Measurements from ENCODE around the gene FAM81A. TPM values are rescaled to one million over a fixed set of nuclear protein-coding genes. Genes with fewer than 3 reads are reported as not detected.

The FAM81A gene
- total RNA-seq, 3 donors from 2014 or later (not counting 1 experiment from before 2014, with no cell fraction given) = 1.0 TPM; not detected in 2

DNA sequence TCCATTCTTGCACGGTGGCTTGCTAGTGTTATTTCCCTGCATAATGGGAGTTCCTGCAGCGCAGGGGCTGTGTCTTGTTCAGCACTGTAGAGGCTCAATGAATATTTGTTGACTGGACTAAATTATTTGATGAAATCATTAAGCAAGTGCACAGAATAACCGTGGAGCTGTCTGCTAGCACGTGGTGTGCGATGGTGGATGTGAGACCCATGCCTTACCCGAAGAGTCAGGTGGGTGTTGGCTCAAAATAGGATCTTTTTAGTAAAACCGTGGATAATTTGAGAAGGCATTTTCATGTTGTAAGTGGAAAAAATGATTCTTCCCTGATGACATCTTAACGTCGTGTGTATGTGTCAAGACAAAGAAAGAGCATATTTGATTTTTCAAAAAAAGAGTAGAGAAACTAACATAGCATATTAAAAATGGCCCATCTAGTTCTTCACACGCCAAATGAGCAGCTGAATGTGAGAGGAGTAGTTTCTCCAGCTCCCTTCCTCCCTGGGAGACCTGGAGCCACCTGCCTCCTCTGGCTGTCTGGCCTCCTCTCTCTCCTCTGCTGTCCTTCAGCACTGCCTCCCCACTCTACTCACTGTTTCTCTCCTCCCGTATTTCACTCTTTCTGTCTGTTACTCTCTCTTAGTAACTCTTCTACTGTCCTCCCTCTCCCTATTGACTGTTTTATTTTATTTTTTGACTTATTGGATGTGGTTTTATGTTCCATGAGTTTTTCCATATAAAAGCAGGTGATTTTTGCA, 6.3 kb downstream of the FAM81A start:
- DNase-seq (no peak), ATAC-seq (no peak)
- 86% methylated on average over 10 of the region's 11 CpGs for WGBS (ENCODE audit: insufficient coverage)
- Mint-ChIP-seq H3K4me3 (no peak overlapping the region), H3K9me3 (no peaks in the 10 kb centered on the region), H3K36me3 (no peaks in the 10 kb centered on the region), H3K4me1 (peaks cover 8 to 12% of the 10 kb centered on the region in 2 donors), H3K27me3 (ENCODE audit: low read depth in 2 of 2) (peaks cover 21 to 36% of the 10 kb centered on the region in 2 donors), H3K27ac (no peak overlapping the region)
- Histone ChIP-seq H3K4me3 (ENCODE audit: low read length) (no peak overlapping the region), H3K27ac (ENCODE audit: low read length) (no peak overlapping the region), H3K36me3 (ENCODE audit: control insufficient read depth, insufficient read depth, low read length) (no peaks in the 10 kb centered on the region), H3K4me1 (ENCODE audit: control insufficient read depth, insufficient read depth, low read length) (peaks cover 9% of the 10 kb centered on the region), H3K27me3 (ENCODE audit: control insufficient read depth, insufficient read depth, low read length) (no peaks in the 10 kb centered on the region), H3K9me3 (ENCODE audit: control insufficient read depth, insufficient read depth, low read length) (no peaks in the 10 kb centered on the region)
- intact Hi-C loops (cut with micrococcal nuclease) = no loop called here
- TF ChIP-seq, protein P1, sequence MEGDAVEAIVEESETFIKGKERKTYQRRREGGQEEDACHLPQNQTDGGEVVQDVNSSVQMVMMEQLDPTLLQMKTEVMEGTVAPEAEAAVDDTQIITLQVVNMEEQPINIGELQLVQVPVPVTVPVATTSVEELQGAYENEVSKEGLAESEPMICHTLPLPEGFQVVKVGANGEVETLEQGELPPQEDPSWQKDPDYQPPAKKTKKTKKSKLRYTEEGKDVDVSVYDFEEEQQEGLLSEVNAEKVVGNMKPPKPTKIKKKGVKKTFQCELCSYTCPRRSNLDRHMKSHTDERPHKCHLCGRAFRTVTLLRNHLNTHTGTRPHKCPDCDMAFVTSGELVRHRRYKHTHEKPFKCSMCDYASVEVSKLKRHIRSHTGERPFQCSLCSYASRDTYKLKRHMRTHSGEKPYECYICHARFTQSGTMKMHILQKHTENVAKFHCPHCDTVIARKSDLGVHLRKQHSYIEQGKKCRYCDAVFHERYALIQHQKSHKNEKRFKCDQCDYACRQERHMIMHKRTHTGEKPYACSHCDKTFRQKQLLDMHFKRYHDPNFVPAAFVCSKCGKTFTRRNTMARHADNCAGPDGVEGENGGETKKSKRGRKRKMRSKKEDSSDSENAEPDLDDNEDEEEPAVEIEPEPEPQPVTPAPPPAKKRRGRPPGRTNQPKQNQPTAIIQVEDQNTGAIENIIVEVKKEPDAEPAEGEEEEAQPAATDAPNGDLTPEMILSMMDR (IDR thresholded peaks at IDR 0.05) = no peak

DNA sequence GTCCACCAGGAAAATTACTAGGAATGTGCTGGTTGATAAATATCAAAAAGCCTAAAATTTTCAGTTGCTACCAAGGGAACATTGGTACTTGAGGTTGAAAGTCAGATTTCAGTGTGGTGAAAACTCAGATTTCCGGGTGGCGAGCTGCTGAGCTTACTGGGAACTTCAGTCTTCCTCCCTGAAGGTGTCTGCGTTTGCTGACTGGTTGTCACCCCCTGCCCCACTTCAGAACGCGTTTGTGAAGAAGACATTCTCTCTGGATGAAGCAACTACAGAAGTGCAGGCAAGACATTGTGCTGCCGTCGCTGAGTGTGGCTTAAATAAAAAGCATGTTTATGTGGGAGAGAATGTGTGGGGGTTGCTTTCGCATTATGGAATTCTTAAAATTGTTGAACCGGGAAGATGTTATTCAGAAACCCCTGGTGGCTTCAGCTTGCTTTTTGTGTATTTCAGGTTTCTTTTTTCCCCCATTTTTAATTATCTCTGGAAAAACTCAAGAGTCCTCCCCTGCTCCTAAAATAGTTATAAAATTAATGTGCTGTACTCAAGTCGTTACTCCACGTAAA, 7.1 kb downstream of the FAM81A start:
- WGBS (ENCODE audit: insufficient coverage) = 89% methylated on average over 8 of the region's 11 CpGs
- no peak overlapping the region for H3K4me3 Mint-ChIP-seq
- TF ChIP-seq, protein P1 (IDR thresholded peaks at IDR 0.05) = no peak

DNA sequence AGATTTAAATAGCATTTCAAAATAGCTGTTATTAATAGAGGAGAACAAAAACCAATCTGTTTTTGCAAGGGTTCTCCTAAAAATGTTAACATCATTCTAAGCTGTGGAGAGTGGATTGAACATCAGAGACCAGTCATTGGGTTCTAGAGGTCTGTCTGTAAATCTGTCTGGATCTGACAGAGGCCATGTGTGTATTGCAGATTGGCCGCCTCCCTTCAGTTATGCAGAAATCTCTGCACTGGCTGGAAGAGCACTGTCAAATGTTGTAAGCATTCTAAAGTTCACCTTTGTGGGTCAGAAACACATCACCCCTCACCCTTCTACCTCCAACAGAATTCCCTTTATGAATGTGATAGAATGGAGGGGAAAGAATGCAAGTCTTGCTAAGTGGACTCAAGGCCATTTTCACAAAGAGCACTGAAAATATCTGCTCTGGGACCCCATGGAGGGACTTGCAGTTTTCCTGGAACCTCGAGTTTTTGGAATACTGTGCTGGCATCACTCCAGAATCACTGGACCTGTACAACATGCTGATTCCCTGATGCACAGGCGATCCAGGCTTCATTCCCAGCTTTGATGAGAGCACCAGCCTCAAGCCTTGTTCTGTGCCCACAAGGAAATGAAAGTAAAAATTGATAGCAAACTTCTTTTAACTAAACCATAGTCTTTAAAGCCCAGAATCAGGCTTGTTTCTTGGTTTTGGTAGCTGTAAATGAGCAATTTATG, 8.4 kb downstream of the FAM81A start:
- H3K4me1 Mint-ChIP-seq = peaks cover 8 to 12% of the 10 kb centered on the region in 2 donors
- peaks cover 10 to 23% of the 10 kb centered on the region in 2 donors for H3K27me3 Mint-ChIP-seq (ENCODE audit: low read depth in 2 of 2)
- Histone ChIP-seq H3K27me3 (ENCODE audit: control insufficient read depth, insufficient read depth, low read length) (no peaks in the 10 kb centered on the region), H3K4me1 (ENCODE audit: control insufficient read depth, insufficient read depth, low read length) (peaks cover 9% of the 10 kb centered on the region), H3K9me3 (ENCODE audit: control insufficient read depth, insufficient read depth, low read length) (no peaks in the 10 kb centered on the region), H3K36me3 (ENCODE audit: control insufficient read depth, insufficient read depth, low read length) (no peaks in the 10 kb centered on the region), H3K4me3 (ENCODE audit: low read length) (no peak overlapping the region), H3K27ac (ENCODE audit: low read length) (no peak overlapping the region)
- WGBS (ENCODE audit: insufficient coverage) = 92% methylated on average over 3 of the region's 3 CpGs
- no peaks in the 10 kb centered on the region for H3K36me3 Mint-ChIP-seq
- TF ChIP-seq, protein P1 (IDR thresholded peaks at IDR 0.05) = no peak
- intact Hi-C loops (cut with micrococcal nuclease) = no loop called here
- no peaks in the 10 kb centered on the region for H3K9me3 Mint-ChIP-seq
- ATAC-seq (no peak), DNase-seq (no peak)
- no peak overlapping the region for H3K4me3 Mint-ChIP-seq
- H3K27ac Mint-ChIP-seq = no peak overlapping the region

More for the DNA sequence above, 7.1 kb downstream of the FAM81A start:
- no peak for ATAC-seq
- H3K27ac ChIP-seq (ENCODE audit: low read length) = no peak overlapping the region
- intact Hi-C loops (cut with micrococcal nuclease) = no loop called here
- H3K36me3 ChIP-seq (ENCODE audit: control insufficient read depth, insufficient read depth, low read length) = no peaks in the 10 kb centered on the region
- peaks cover 9% of the 10 kb centered on the region for H3K4me1 ChIP-seq (ENCODE audit: control insufficient read depth, insufficient read depth, low read length)
- H3K9me3 ChIP-seq (ENCODE audit: control insufficient read depth, insufficient read depth, low read length) = no peaks in the 10 kb centered on the region
- Mint-ChIP-seq H3K9me3 (no peaks in the 10 kb centered on the region), H3K27me3 (ENCODE audit: low read depth in 2 of 2) (peaks cover 17 to 30% of the 10 kb centered on the region in 2 donors), H3K27ac (no peak overlapping the region), H3K36me3 (no peaks in the 10 kb centered on the region), H3K4me1 (peaks cover 8 to 12% of the 10 kb centered on the region in 2 donors)
- H3K27me3 ChIP-seq (ENCODE audit: control insufficient read depth, insufficient read depth, low read length) = no peaks in the 10 kb centered on the region
- no peak overlapping the region for H3K4me3 ChIP-seq (ENCODE audit: low read length)
- DNase-seq = no peak
